A172 (cell line): ENCODE results near the gene PCARE. TPM values are rescaled to one million over a fixed set of nuclear protein-coding genes. Genes with fewer than 3 reads are reported as not detected.

ENCODE experiments used
- DNase-seq: peaks from one replicate; pipeline ENCODE4 v3.0.0-alpha.2; 2015; ENCODE audit warnings: low spot score
- total RNA-seq: library from RNA; depleted of rRNA; stranded (reverse); fragments of >200 nt; shearing (Covaris generic); gene quantifications from 2 replicates; pipeline ENCODE4 v1.2.3, GENCODE V29; 2014

PCARE gene
- total RNA-seq, 1 experiment from 2014 or later, result not detected

DNA sequence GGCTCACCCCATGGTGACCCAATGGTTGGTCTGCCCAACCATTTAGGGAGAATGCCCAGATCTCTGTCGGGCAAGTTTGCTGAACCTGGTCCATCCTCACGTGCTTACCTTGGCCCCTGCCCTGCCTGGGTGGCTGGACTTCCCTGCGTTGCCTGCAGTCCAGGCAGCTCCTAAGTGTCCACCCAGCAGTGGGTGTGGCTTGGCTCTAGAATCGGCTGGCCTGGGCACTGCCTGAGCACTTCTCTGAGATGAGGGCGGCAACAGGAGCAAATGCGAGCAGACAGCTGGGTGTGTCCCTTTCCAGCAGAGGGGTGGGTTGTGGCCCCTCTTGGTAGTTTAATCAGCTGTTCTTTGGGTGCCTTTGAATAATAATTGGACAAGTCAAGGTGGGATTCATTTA lies 11.3 kb downstream of the PCARE start:
- DNase-seq, result no peak

DNA sequence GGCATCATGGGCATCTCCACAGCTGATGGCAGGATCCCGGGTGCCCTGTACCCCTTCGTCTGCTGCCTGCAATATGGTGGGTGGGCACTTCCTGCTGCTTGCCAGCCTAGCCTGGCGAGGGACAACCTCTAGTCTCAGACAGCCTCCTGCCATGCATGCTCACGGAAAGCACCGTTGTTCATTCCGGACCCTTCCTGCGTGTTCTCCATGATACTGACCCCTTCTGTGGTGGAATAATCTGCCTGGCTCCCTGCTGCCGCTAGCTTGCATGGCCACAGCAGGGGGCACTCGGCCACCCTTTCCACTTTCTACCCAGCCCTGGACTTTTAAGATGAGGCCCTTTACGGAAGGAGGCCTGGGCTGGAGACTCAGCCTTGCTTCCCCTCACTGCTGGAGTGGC lies 12.0 kb downstream of the PCARE start:
- no peak for DNase-seq

DNA sequence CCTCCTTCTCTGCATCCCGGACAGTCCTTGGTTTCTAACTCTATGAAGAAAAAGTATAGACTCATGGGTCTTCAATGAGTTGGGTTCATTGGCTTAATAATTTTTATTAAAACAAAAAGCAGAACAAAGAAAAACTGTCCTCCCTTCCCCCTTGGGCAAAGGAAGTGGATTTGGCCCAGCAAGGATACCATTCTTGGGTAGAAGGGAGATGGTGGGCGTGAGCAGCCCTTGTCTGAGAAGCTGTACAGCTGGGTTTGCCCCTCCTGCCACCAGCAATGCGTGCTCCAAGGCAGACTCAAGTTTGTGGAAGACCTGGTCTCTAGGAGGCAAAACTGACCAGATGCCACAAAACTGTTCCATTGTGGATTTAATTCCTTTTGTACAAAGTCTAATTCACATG lies 12.7 kb downstream of the PCARE start:
- DNase-seq, result no peak

DNA sequence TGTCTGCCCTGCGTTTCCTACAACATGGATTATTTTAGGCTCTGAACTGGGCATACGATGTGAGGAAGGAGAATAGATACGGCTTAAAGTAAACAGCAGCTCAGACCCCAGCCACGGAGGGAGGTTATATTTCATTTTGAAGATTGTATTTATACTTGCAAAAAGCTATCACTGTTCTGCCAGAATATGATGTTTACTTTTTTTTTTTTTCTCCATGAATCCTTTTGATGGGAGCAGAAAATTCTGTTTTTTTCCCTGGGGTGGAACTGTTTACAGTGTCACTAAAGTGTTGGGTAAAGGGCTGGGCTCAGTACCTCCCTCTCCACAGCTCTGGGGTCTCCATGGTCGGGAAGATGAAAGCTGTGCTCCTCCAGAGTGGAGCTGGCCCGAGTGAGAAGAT lies 13.1 kb downstream of the PCARE start:
- no peak for DNase-seq

DNA sequence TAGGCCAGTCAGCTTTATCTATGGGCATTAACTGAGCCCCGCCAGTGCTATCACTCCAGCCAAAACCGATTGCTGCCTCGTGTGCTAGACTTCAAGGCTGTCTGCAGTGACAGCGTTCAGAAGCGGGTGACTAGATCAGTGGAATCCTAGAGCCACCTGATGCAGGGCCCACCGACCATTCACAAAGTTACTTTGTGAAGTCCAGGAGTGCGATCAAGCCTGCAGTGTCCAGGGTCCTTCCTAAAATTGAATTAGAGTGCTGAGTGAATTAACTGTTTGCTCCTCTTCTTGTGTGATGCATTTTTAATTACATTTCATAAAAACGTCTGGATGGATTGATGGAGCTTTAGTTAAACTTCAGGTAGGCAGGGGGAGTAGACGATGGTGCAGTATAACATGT lies 13.9 kb downstream of the PCARE start:
- no peak for DNase-seq

DNA sequence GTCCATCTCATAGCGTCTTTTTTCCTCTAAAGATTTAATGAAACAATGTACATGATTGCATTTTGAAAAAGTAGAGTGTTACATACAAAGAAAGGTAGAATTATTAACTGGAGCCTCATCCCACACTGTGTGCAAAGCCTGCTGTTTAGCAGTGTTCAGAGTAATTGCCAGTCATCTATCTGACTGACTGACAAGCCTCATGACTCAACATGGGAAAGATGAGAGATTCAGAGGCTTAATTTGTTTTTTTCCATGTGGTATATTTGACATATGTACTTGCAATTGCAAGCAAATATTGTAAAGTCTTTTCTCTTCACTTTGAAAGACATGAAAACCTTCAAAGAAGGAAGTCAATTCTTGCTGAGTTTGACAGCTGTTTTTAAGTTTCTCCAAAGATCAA lies 14.7 kb downstream of the PCARE start:
- DNase-seq, result no peak

DNA sequence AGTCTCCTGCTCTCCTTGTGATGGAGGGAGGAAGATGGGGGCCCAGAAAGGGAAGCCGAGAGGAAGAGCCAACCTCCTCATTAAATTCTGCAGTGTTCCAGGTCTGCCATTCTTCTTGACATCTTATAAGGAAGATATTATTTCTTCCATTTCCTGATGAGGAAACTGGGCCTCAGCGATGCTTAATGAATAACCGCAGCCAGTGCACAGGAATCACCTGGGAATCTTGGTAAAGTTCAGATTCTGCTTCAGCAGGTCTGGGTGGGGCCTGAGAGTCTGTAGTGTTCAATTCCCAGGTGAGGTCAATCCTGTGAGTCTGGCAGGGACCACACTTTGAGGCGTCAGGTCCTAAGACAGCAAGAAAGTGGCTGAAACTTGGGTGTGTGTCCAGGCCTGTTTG lies 17.3 kb downstream of the PCARE start:
- DNase-seq, result no peak

DNA sequence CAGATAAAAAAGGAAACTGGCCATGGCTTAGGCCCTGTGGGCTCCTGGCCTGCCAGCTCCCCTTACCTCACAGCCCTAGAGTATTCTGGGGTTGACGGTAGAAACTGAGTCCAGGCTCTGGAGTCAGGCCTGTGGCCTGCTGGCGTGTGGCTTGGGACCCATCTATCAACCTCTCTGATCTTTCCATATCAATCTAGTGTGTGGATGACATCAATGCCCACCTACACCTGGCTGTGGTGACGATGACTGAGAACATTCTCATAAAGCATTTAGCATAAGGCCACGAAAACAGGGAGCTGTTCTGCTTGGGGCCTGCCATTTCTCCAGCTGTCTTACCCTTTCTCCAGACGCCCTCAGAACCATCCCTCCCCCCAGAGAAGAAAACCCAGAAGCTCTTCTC lies 17.9 kb downstream of the PCARE start:
- no peak for DNase-seq

DNA sequence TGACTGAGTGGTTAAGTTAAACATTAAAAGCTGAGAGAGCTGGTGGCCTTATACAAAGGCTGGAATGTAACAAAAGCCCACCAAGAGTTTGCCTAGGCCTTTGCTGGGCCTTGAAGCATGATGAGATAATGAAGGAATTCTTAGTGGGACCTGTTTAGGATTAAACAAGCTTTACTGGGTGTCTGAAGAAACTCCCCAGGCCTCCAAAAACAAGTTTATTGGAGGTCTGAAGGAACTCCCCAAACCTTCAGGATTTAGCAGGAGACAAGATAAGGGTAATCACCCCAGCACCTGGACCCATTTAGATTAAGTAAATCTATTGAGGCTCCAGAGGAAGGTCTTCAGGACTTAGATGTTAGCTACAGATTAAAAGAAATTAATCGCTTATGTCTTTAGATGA lies 18.7 kb downstream of the PCARE start:
- DNase-seq, result no peak

DNA sequence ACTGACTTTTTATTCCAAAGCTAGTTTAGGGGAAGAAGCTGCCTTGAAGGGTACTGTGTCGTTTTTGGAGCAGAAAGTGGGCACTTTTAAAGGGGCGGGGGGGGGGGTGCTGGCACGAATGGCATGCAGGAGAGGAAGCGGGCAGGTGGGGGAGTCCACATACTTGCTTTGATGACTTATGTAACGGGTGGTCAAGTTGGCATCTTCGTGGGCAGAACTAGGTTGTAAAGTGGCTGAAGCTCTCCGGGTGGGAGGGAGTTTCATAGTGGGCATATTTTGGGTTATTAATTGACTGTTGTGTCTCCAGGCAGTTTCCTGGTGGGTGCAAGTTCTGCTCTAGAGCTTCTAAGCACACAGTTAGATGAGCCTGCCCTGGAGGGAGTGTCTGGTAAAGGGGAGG lies 19.9 kb downstream of the PCARE start:
- no peak for DNase-seq

DNA sequence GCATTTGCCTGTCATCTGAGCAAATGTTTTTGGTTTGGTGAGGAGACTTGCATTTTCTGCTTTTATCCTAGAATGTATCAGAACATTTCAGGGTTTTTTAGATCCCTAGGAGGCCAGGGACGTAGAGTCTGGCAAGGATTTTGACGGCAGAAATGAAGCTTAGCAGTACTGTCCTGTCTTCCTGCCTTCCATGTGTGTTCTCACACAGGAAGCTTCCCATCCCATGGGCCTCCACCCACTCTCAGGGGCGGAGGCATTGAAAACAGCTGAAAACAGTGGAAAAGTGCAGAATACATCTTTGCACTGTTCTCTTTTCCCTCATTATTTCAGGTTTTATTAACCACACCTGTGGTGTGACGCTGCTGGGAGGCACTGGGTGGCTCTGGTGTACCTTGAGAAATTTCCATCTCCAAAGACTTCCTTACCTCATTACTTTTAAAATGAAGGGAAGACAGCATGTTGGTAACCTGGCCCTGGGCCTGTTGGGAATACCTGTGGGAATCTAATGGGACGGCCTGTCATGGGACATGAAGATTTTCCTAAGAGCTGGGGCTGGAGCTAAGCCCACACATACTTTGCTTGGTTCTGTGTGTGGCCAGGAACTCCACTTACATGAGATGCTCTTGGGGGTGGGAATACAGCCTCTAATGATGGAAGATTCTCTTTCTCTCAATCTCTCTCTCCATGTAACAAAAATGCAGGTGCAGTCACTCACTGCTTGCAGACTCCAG lies 20.5 kb downstream of the PCARE start:
- DNase-seq, result no peak

DNA sequence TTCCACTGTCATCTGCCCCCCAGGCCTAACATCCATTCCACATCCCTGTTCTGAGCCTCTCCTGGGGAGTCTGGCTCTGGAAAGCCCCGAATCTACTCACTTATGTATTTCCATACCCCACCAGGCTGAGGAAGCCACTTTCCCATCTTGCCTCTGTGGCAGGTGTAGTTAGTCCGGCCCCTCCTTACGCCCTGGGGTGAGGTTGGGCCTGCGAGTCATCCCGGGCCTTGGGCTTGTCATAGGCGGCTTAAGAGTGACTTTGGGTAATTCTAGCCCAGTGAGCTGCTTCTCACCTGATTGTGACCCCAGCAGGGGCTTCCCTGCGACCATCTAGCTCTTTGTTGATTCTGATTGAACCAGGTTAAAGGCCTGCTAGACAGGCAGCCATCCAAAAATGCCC lies 21.1 kb downstream of the PCARE start:
- peak; percentile 45 for DNase-seq

DNA sequence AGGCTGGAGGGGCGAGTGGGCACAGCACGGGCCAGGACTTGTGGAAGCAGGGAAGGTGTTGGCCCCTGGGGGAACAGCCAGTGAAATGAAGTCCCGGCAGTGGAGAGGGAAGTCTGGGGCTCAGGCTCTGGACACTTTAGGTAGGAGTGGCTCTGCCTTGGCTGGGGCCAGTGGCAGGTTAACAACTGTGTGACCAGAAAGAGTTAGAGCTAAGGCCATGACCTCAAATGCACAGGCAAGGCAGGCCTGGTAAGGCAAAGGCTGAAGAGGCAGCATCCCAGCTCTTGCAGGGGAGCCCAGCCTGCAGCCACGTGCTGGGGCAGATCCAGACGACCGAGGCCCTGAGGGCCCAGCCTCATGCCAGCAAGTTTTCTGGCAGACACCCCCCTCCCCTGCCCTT lies 21.5 kb downstream of the PCARE start:
- no peak for DNase-seq

DNA sequence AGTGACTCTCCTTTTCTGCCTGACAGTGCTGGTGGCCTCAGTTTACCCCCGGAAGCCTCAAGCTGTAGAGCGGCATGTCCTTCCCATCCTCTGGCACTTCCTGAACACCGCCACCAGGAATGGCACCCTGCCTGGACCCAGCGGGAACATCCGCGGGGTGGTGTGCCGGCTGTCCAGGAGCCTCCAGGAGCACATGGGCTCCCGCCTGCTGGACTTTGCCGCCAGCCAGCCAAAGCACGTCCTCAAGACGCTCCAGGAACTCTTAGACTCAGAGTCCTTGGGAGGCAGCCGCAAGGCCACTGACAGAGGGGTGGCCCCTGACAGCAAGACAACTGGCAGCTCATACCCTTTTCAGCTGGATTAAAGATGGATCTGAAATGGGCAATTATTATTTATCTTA lies 22.6 kb downstream of the PCARE start:
- no peak for DNase-seq

DNA sequence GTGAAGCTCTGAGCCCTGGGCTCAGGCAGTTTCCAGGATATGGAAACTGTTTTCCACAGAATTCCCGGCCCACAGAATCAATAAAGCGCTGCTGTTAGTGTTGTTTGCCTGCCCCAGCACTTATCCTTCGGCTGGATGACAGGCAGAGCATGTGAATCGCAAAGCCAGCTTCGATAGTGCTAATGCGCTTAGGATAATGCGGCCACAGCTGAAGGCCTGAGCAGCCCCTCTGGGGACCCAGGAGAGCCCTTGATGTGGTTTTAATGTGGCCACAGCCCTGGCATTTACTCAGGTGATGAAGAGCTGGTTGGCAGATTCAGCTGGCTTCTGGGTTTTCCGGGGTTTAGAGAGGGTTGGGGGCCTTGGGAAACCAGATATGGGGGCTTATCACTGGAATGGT lies 23.7 kb downstream of the PCARE start:
- no peak for DNase-seq

DNA sequence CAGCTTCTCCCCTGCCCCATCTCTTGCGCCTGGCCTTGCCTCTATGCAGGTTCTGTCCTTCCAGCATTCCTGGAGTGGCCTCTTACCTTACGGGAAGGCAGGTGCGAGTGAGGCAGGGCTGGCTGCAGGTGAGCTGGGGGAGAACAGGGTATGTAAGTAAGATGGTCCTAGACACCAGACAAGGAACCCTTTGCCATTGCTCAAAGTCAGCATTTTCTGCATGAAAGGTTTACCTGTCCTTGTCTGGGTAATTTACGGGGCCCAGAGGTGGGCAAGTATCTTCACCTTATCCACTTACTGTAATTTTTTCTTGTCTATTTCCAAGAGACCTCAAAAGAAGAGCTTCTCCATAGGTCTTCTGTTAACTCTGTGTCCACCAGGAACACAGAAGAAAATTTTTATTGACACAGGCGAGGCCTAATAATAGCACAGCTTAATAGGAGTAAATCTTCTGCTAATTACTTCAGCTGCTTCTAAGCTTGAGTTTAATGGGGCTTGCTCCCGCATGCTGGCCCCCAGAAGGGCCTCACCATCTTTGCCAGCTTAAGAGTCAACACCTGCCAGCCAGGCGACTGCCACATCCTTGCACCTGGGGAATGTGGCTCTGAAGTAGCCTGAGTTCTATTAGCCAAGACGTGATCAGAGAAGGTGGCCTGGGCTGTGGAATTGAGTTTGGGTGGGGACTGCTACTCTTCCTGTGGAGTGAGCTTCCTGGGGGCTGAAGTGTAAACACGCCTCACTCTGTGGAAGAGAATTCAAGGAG lies 27.1 kb downstream of the PCARE start:
- DNase-seq, result no peak

DNA sequence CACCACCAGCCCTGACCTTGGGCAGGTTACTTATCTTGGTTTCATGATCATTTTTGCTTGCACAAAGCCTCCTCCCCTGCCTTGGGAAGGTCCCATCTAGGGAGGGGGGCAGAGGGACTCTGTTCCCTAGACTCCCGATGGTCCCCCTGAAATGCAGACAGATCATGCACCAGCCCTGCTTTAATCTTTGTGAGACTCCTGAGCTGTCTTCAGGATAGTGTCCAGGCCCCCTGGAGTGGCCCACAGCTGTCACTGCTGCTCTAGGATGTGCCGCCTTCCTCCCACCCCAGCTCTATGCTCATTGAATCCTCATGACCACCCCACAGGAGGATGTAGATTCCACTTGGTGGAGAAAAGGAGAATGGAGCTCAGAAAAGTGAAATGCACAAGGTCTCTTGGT lies 28.0 kb downstream of the PCARE start:
- no peak for DNase-seq

DNA sequence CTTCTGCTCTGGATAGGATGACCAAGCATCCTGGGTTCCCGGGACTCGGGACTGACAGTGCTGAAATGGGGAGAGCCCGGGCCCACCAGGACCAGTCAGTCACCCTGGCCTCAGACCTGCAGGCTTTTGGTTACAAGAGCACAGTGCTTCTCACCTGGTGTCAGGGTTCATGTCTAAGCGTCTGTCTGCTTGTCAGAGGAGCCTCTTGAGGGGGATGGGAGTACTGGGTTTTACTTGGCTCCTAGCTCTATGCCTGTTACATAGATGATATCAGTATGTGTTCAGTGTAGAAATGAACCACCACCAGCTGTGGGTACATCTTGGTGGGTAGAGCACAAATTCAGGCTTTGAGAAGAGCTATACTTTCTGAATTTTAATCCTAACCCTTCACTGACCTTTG lies 29.9 kb downstream of the PCARE start:
- DNase-seq, result no peak

DNA sequence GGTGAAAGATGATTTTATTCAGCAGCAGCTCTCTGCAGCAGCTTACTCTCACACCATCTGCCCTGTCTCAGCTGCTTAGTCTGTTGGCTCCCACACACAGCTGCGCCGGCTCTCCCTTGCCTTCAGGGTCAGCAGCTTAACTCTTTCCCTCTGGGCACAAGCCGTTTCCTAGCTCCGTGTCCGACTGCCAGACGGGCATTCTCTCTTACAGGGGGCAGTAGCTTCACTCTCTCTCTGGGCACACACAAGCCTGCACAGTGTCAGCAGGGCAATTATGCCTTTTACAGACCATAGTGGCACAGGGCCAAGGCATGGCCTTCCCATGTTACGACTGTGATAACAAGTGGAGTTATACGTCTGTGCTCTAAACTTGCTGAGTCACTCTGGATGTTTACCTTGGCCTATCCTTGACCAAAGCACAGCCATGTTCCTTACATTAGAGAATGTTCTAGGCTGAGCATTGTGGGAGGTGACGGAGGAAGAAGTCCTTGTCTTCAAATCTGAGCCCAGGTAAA lies 31.7 kb downstream of the PCARE start:
- DNase-seq, result no peak

DNA sequence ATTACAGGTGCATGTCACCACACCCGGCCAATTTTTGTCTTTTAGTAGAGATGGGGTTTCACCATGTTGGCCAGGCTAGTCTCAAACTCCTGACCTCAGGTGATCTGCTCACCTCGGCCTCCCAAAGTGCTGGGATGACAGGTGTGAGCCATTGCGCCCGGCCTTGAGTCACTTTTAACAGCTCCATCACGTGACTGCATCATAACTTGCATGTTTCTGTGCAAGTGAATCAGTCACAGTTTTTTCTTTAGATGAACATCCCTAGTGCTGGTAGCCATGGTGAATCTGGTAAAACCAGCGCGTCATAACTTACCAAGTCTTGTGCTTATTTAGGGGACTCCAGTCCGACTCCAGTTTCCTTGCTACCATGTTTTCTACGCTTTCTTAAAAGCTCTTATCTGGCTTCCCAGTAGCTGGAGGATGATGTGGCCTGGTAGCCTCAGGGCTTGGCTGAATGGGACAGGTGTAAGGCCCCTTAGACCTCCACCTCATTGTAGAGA lies 33.1 kb downstream of the PCARE start:
- DNase-seq, result no peak

DNA sequence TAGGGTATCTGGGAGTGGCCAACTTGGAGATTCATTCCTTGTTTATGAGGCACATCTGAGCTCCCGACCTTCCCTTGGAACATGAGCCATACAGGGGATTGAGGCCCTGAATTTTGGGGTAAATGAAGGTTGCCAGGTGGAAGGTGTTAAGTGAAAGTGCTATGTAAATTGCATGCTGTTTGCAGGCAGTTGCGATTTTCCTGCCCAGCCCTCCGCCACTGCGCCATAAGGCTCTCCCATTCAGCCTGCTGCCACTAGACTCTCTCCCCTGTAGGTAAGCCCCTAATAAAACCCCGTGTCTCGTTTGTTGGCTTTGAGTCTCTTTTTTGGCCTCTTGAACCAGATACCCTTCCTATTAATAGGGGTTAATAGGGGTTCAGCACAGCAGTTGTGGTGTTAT lies 33.8 kb downstream of the PCARE start:
- no peak for DNase-seq

DNA sequence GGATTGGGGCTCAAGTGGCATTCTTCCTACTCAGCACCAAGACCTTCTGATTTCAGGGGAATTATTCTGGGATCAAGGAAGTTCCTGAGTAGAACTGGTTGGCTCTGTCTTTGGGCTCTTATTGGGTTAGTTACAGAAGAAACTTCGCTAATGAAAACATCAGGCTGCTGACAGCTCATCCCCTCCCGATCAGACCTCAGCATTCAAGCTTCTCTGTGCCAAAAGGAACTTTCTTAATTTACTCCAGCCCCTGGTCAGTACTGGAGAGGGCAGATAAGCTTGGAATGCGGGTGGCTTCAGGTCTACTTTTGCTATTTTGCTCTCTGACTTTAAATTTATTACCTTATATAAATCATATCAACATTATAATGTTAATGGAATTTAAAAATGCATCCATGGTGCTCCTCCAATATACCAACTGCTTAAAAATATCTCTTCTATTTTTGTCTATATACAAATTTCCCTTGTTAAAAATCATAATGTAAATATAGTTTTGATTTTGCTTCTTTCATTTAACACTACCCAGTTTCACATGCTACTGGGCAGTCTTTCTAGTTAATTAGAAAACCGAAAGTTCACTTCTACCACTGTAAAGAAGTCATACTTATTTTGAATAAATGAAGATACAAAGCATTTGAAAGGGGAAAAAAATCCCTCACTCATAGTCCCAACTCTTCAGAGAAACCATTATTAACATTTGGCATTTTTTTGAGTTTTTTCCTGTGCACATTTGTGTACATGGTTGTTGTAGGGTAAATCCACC lies 34.4 kb downstream of the PCARE start:
- DNase-seq, result no peak
